ENCODE results near the gene SDC1.
"Not testable (repeated sequence)": the region's sequence is repeated elsewhere in the genome, so short reads cannot be mapped to it uniquely, and the experiment has no call there.

The SDC1 gene

GRCh38 chr2:20196053-20196656, 28.8 kb downstream of the SDC1 start:
- DNase-seq, result no peak

- DNase-seq, result no peak
These were observed 29.4 kb downstream of the SDC1 start for GRCh38 chr2:20195431-20196033.

GRCh38 chr2:20195016-20195411, 29.9 kb downstream of the SDC1 start:
- not testable (repeated sequence) for DNase-seq

GRCh38 chr2:20194097-20195015, 30.6 kb downstream of the SDC1 start:
- no peak for DNase-seq

- no peak for DNase-seq
These were observed 31.7 kb downstream of the SDC1 start for GRCh38 chr2:20193185-20193584.

GRCh38 chr2:20192781-20193180, 32.1 kb downstream of the SDC1 start:
- DNase-seq, result no peak

- no peak for DNase-seq
These were observed 33.0 kb downstream of the SDC1 start for GRCh38 chr2:20191714-20192569.

GRCh38 chr2:20190876-20191713, 33.8 kb downstream of the SDC1 start:
- DNase-seq, result no peak

- DNase-seq, result no peak
These were observed 34.8 kb downstream of the SDC1 start for GRCh38 chr2:20190170-20190569.

- DNase-seq, result no peak
These were observed 35.5 kb downstream of the SDC1 start for GRCh38 chr2:20189299-20189931.

- no peak for DNase-seq
These were observed 36.1 kb downstream of the SDC1 start for GRCh38 chr2:20188851-20189250.

- no peak for DNase-seq
These were observed 36.7 kb downstream of the SDC1 start for GRCh38 chr2:20188201-20188600.

GRCh38 chr2:20187331-20187730, 37.6 kb downstream of the SDC1 start:
- no peak for DNase-seq

- DNase-seq, result no peak
These were observed 38.1 kb downstream of the SDC1 start for GRCh38 chr2:20186855-20187187.

- DNase-seq, result no peak
These were observed 38.7 kb downstream of the SDC1 start for GRCh38 chr2:20186078-20186854.

GRCh38 chr2:20185176-20186022, 39.5 kb downstream of the SDC1 start:
- no peak for DNase-seq

- no peak for DNase-seq
These were observed 40.6 kb downstream of the SDC1 start for GRCh38 chr2:20184067-20184938.

- no peak for DNase-seq
These were observed 41.6 kb downstream of the SDC1 start for GRCh38 chr2:20183373-20183772.

Measured in stimulated activated naive CD4-positive, alpha-beta T cell (primary cell).